ENCODE results near the gene SEC16A.

DNA sequence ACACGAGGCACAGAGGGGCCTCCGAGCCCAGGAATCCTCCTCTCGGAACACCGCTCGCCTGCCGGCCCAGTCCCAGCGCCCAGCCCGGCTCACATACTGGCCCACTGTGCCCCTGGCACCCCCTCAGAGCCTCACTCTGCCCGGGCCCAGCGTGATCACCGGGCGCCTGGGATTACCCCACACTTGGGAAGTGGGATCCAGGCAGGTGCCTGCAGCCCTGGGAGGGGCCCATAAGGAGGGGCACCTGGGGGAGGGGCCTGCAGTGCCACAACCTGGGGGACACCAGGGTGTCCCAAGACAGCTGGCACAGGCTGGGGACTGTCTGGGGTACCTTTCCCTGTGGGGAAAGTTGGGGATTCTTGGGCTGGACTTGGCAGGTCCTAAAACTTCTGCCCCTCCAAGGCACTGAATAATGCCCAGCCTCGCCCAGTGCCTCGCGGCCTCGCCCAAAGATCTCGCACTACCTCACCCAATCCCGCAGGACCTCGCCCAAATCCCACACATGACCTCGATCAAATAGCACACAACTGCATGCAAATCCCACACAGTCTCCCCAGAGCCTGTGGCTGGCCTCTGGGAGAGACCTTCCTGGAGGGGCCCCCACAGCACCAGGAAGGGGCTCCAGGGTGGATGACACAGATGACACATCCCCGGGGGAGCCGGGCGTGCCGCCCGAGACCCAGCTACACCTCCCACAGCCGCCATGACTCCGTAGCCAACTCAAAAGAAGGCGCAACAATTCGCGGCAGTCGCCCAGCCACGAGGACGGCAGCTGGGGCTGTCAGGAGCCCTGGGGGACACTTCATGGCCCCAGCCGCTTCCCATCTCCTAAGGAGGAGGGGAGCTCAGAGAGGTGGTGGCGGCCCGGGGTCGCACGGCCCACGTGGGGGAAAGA is 49.3 kb upstream of the SEC16A start:
- TF ChIP-seq POLR2A (IDR thresholded peaks at IDR 0.05; ENCODE audit: low read depth, low read length) (no peak), POLR2AphosphoS5 (IDR thresholded peaks at IDR 0.05; ENCODE audit: low read depth, low read length) (no peak), TAF1 (IDR thresholded peaks at IDR 0.05; ENCODE audit: low read depth, low read length) (no peak), POU2F2 (IDR thresholded peaks at IDR 0.05; ENCODE audit: low read depth, low read length) (no peak), SPI1 (IDR thresholded peaks at IDR 0.05; ENCODE audit: low read depth, low read length) (no peak), PAX5 (IDR thresholded peaks at IDR 0.05; ENCODE audit: insufficient read depth, low read length, severe bottlenecking) (no peak)
